Subcutaneous adipose tissue (tissue), 4 donors: ENCODE data around the gene EPS8L2. TPM values are rescaled to one million over a fixed set of nuclear protein-coding genes. Genes with fewer than 3 reads are reported as not detected.

Experiments
- total RNA-seq, 4 donors: library from RNA; depleted of rRNA; stranded (reverse); fragments of >200 nt; gene quantifications; one replicate each; pipeline ENCODE4 v1.1.0, GENCODE V29; 2016
- TF ChIP-seq, protein P1 (sequence below): fragments of 450-650 bp; IDR thresholded peaks from one replicate; pipeline ENCODE4 v1.5.1; 2016; ENCODE audit warnings: low read depth, mild to moderate bottlenecking, control low read depth, antibody characterized with exemption, moderate library complexity

The EPS8L2 gene
- 10 to 100 TPM in 2 of 4 donors, 1 to 10 TPM in 2; 3.8 to 20.0 (median 9.7) TPM for total RNA-seq

DNA sequence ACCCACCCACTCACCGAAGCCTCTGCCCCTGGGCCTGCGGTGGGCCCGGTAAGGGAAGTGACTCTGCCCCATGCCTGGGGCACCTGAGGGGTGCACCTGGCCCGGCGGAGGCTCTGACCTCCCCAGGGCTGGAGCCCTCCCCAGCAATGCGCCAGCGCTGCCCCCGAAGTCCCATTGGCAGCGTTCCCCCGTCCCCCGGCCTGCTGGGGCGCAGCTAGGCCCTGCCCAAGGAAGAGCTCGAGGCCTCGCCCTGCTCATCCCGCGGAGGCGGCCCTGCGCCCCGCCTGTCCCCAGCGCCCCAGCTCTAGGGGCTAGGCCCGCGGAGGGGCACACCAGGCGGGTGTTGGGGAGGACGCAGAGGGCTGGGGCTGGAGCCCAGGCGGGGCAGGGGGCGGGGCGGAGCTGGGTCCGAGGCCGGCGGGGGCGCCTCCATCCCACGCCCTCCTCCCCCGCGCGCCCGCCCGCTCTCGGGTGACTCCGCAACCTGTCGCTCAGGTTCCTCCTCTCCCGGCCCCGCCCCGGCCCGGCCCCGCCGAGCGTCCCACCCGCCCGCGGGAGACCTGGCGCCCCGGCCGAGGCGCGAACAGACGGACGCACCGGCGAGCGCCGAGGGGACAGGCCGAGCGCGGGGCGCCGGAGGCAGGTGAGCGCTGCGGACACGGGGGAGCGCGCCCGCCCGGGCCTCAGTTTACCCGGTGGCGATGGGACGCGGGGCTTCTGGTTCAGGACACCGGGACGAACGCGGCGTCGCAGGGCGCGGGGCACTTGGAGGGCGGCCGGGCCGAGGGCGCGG lies at the start of gene EPS8L2:
TSS of gene EPS8L2 (plus strand) at position 586 of the 793 bp plus-strand sequence. CDS start 3,177 bp downstream, outside the sequence.
- TF ChIP-seq, protein P1, sequence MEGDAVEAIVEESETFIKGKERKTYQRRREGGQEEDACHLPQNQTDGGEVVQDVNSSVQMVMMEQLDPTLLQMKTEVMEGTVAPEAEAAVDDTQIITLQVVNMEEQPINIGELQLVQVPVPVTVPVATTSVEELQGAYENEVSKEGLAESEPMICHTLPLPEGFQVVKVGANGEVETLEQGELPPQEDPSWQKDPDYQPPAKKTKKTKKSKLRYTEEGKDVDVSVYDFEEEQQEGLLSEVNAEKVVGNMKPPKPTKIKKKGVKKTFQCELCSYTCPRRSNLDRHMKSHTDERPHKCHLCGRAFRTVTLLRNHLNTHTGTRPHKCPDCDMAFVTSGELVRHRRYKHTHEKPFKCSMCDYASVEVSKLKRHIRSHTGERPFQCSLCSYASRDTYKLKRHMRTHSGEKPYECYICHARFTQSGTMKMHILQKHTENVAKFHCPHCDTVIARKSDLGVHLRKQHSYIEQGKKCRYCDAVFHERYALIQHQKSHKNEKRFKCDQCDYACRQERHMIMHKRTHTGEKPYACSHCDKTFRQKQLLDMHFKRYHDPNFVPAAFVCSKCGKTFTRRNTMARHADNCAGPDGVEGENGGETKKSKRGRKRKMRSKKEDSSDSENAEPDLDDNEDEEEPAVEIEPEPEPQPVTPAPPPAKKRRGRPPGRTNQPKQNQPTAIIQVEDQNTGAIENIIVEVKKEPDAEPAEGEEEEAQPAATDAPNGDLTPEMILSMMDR: no peak

DNA sequence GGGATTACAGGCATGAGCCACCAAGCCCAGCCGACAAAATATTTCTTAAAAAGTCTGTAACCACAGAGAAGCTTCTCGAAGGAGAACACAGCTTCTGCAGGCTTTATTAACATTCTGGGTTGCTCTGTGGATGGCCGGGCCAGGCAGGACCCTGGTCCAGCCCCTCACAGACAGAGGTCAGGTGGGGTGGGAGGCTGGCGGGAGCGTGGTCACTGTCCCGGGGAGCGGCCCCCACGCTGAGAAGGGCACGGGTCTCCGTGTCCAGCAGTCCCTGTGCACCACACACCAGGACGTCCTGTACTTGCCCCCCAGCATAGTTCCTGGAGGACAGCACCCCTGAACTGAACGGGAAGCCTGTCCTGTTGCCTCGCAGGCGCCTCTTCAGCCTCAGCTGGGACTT lies 49.6 kb upstream of the EPS8L2 start:
- TF ChIP-seq, protein P1: no peak

DNA sequence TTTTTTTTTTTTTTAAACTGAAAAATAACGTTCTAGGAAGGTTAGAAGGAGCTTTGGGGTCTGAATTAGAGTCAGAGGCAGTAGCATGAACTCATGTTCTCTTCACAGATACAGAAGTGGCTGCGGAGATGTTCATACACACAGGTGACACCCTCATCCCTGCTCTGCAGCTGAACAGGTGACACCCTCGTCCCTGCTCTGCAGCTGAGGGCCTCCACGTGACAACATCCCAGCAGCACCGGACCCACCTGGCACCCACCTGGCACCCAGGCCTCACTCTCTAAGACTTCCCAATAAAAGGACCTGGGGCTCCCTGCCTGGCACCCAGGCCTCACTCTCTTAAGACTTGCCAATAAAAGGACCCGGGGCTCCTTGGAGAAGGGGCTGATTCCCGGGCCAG lies 49.2 kb upstream of the EPS8L2 start:
- TF ChIP-seq, protein P1: no peak

DNA sequence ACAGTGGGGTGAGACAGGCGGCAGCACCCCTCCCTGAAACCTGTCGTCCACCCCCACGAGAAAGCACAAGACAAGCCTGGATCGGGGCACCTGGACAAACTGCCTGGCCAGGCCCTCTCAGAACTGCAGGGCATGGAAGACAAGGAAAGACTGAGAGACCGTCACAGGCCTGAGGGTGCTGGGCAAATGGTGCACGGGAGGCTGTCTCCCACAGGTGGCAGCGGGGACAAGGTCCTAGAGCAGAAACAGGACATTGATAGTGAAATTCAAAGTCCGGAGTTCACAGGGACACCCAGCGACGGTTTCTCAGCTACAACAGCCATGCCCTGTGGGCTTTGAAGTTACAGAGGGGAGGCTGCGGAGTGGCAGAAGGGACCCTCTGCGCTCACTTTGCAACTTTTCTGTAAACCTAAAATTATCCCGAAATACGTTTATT lies 48.3 kb upstream of the EPS8L2 start:
- TF ChIP-seq, protein P1: no peak

DNA sequence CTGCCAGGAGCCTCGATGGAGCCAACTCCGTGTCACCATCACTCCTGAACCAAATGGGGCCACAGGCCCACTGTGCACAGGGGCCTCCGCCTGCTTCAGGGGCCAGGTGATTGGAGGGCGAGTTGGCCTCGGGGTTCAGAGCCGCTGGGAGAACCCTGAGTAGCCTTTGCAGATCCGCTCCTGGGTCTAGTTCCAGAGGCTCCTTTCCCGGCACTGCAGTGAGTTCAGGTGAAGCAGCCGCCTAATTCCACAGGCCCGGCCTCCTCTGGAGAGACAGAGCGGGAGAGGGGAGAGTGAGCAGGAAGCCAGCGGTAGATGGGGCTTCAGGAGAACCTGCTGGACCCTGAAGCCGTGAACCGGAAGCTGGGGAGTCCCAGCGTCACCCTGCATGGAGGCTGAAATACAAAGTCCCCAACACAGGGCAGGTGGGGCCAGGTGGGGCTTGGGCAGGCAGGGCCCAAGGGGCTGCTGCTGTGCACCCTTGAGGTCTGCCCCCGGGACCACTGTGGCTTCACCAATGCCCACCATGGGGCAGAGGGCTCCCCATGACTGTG lies 46.4 kb upstream of the EPS8L2 start:
- TF ChIP-seq, protein P1: no peak

DNA sequence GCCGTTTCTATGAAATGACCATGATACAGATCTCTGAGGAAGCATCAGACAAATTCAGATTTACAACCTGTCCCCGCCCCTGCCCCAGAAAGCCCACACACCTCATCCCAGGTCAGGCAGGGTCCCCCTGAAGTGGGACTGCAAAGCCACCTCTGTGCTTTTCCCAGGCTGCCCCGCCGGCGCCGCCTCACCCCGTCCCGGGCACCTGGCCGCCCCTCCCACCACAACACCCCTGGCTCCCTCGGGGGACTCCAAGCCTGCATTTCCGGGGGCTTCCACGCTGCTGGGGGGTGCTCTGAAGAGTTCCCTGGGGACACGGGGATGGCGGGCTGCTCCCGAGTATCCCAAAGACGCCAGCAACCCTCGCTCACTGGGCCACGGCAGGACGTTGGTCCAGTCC lies 45.8 kb upstream of the EPS8L2 start:
- TF ChIP-seq, protein P1: no peak

DNA sequence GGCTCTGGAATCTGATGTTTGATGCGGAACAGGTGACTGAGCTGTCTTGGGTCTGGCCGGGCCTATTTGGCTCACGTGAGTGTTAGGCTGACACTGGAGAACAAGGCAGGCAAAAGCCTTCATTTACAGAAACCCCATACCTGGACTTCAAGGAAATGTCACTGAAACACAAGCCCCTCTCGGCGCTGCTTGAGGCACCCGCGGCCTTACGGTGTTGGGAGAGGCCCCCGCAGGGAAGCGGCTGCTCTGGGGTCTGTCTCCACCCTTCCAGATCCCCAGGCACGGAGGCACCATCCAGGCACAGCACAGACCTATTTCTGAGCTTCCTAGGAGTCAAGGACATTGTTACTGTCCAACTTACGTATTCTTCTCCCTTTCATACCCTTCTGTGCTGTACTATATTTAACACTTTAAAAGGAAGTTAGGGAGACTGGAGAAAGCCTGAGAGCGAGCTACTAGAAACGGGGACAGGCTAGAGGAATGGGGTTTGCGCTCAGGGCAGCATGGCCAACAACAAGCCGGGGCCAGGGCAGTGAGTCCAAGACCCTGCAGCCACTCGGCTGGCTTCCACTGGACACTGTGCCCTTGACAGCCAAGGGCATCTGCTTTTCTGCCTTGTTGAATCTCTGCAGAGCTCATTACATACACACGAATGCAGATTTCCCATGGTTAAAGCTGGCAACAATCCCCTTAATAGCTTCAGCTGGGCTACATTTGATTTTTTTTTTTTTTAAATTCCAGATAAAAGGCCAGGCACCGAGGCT lies 45.2 kb upstream of the EPS8L2 start:
- TF ChIP-seq, protein P1: no peak
